ENCODE data around the gene OR52N2. TPM values are rescaled to one million over a fixed set of nuclear protein-coding genes. Genes with fewer than 3 reads are reported as not detected.

The OR52N2 gene
- total RNA-seq, 1 experiment from 2014 or later = not detected

GRCh38 chr11:5857590-5857989 is 48.9 kb downstream of the OR52N2 start, which contains the start of gene OR52E8:
OR52E8 (minus strand) TSS chr11:5857690; CDS start chr11:5857690, 0 bp downstream.
- H3K9ac ChIP-seq (ENCODE audit: low read length) = no peak within 1 kb of the TSS
- ChIA-PET CTCF (no interaction called here), POLR2A (no interaction called here), RAD21 (ENCODE audit: low non-redundant PET in 1 of 2, low total read pairs in 2 of 2, uncharacterized antibody in 2 of 2, unreplicated experiment in 2 of 2) (no interaction called here)
- H3K4me1 ChIP-seq (ENCODE audit: control insufficient read depth in 1 of 2, insufficient read depth in 2 of 2, low read length in 2 of 2) = no peaks in the 10 kb centered on the region
- H4K20me1 ChIP-seq (ENCODE audit: insufficient read depth) = no peaks in the 10 kb centered on the region
- H3K9me3 ChIP-seq (ENCODE audit: control insufficient read depth in 1 of 2, insufficient read depth in 1 of 2, low read depth in 1 of 2, low read length in 2 of 2) = no peaks in the 10 kb centered on the region
- TF ChIP-seq EZH2phosphoT487 (IDR thresholded peaks at IDR 0.05; ENCODE audit: borderline replicate concordance) (no peak), SRF (IDR thresholded peaks at IDR 0.05; ENCODE audit: low read depth) (no peak), CBX3 (IDR thresholded peaks at IDR 0.05; ENCODE audit: low read depth) (no peak), CTCF (IDR thresholded peaks at IDR 0.05 in 2 of 3, conservative IDR thresholded peaks at IDR 0.05 in 1 of 3; ENCODE audit: borderline replicate concordance in 1 of 3, insufficient read depth in 1 of 3, low read depth in 2 of 3, low read length in 2 of 3) (no peak), EGR1 (IDR thresholded peaks at IDR 0.05; ENCODE audit: low read depth) (no peak), ZBTB33 (IDR thresholded peaks at IDR 0.05; ENCODE audit: extremely low read depth, insufficient replicate concordance, low read length) (no peak)
- no peaks in the 10 kb centered on the region for H3K36me3 ChIP-seq (ENCODE audit: control insufficient read depth in 1 of 2, insufficient read depth in 2 of 2, low read length in 2 of 2)
- H3K4me2 ChIP-seq (ENCODE audit: low read length) = no peak within 1 kb of the TSS
- intact Hi-C loops (cut with micrococcal nuclease) = no loop called here
- no peak within 1 kb of the TSS for H3K27ac ChIP-seq (ENCODE audit: low read depth, low read length)
- no peaks in the 10 kb centered on the region for H3K79me2 ChIP-seq (ENCODE audit: insufficient read depth, low read length)
- ATAC-seq (no peak), DNase-seq (ENCODE audit: low read depth, low spot score) (no peak)
- no peak within 1 kb of the TSS for H3K4me3 ChIP-seq (replicated peaks in 1 of 2; ENCODE audit: low read depth in 1 of 2, low read length in 2 of 2)
- H3K9me2 ChIP-seq (ENCODE audit: insufficient read depth) = no peaks in the 10 kb centered on the region
- BruUV-seq (replicated peaks) = no TSS peak
- peaks cover 49% of the 10 kb centered on the region for H3K27me3 ChIP-seq (ENCODE audit: insufficient read depth, low read length)
- no peak within 1 kb of the TSS for H2AFZ ChIP-seq (ENCODE audit: low read depth, low read length, poor library complexity, severe bottlenecking)
